ENCODE measurements around the gene VSTM1. TPM values are rescaled to one million over a fixed set of nuclear protein-coding genes. Genes with fewer than 3 reads are reported as not detected.

VSTM1 gene
- total RNA-seq, 3 donors from 2014 or later (not counting 1 experiment from before 2014, with no cell fraction given): 0.72 to 2.8 (median 2.7) TPM

DNA sequence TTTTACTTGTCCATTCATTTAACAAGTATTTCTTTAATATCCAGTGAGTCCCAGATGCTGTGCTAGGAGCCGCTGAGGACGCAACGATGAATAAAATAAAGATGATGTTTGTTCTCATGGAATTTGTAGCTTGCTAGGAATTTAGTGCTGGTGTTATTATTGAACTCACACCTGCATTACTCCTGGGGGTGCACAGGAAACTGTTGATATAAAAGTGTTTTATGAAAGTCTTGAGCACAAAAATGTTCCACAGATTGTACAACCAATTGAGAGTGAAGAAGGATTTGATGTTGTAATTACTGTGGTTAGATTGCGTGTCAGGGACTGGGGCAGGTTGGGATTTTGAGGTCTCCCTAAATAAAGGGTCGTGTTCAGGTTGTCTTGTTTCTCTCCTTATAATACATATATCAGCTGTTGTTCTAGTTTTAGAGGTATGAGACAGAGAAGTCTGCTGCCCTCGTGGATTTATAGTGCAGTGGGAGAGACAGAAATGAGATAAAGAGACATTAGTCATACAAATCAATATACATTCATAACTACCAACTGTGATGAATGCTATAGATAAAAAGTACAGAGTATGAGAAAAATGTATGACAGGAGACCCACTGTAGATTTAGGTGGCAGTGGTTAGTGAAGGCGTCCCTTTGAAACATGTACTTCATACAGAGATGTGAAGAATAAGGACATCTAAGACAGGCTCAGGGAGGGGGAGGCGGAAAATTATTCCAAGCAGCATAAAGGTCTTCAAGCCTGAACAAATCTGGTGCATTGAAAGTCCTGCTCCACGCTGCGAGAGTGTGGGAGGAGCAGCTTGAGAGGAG is 61.0 kb downstream of the VSTM1 start:
- H3K27ac ChIP-seq (ENCODE audit: low read length): no peak overlapping the region
- H3K27me3 Mint-ChIP-seq (ENCODE audit: low read depth in 2 of 2): peaks cover 16 to 26% of the 10 kb centered on the region in 2 donors
- H3K4me1 Mint-ChIP-seq: no peaks in the 10 kb centered on the region
- no peaks in the 10 kb centered on the region for H3K9me3 Mint-ChIP-seq
- no peak overlapping the region for H3K4me3 ChIP-seq (ENCODE audit: low read length)
- no peaks in the 10 kb centered on the region for H3K36me3 Mint-ChIP-seq
- H3K9me3 ChIP-seq (ENCODE audit: control insufficient read depth, insufficient read depth, low read length): no peaks in the 10 kb centered on the region
- WGBS (ENCODE audit: insufficient coverage): 82% methylated on average over 8 of the region's 10 CpGs
- no peaks in the 10 kb centered on the region for H3K4me1 ChIP-seq (ENCODE audit: control insufficient read depth, insufficient read depth, low read length)
- TF ChIP-seq, protein P1, sequence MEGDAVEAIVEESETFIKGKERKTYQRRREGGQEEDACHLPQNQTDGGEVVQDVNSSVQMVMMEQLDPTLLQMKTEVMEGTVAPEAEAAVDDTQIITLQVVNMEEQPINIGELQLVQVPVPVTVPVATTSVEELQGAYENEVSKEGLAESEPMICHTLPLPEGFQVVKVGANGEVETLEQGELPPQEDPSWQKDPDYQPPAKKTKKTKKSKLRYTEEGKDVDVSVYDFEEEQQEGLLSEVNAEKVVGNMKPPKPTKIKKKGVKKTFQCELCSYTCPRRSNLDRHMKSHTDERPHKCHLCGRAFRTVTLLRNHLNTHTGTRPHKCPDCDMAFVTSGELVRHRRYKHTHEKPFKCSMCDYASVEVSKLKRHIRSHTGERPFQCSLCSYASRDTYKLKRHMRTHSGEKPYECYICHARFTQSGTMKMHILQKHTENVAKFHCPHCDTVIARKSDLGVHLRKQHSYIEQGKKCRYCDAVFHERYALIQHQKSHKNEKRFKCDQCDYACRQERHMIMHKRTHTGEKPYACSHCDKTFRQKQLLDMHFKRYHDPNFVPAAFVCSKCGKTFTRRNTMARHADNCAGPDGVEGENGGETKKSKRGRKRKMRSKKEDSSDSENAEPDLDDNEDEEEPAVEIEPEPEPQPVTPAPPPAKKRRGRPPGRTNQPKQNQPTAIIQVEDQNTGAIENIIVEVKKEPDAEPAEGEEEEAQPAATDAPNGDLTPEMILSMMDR (IDR thresholded peaks at IDR 0.05): no peak
- no peak overlapping the region for H3K27ac Mint-ChIP-seq
- no peak overlapping the region for H3K4me3 Mint-ChIP-seq
- ATAC-seq (no peak), DNase-seq (no peak)
- no peaks in the 10 kb centered on the region for H3K36me3 ChIP-seq (ENCODE audit: control insufficient read depth, insufficient read depth, low read length)
- intact Hi-C loops (cut with micrococcal nuclease): no loop called here
- no peaks in the 10 kb centered on the region for H3K27me3 ChIP-seq (ENCODE audit: control insufficient read depth, insufficient read depth, low read length)

DNA sequence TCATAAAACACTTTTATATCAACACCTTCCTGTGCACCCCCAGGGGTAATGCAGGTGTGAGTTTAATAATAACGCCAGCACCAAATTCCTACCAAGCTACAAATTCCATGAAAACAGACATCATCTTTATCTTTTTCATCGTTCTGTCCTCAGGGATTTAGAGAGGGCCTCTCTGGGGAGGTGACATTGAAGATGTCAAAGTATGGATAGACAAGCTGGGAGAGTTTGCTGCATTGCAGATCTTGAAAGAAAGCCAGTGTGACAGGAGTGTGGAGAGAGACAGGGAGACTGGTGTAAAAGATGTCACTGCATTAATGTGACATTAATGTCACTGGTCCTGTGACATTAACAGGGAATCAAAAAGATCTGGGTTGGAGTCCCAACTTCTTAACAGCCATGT is 62.2 kb downstream of the VSTM1 start:
- WGBS (ENCODE audit: insufficient coverage): 95% methylated on average over 2 of the region's 2 CpGs
- H3K27me3 Mint-ChIP-seq (ENCODE audit: low read depth in 2 of 2): peaks cover 20 to 27% of the 10 kb centered on the region in 2 donors

DNA sequence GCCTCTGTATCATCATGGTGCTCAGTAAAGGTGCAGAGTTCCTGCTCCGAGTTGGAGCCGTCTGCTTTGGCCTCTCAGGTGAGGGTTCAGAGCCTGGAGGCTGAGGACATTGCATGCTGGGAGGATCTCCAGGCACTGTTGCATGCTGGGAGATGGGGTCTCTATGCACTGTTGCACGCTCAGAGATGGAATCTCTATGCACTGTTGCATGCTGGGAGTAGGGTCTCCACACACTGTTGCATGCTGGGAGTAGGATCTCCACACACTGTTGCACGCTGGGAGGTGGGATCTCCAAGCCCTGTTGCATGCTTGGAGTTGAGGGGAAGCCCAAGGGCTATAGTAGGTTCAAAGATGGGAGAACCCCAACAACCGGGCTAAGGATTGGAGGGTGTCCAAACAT is 64.0 kb downstream of the VSTM1 start:
- 71% methylated on average over 5 of the region's 5 CpGs for WGBS (ENCODE audit: insufficient coverage)
- intact Hi-C loops (cut with micrococcal nuclease): no loop called here
- H3K27ac ChIP-seq (ENCODE audit: low read length): no peak overlapping the region
- H3K36me3 Mint-ChIP-seq: no peaks in the 10 kb centered on the region
- H3K4me3 Mint-ChIP-seq: no peak overlapping the region
- peaks cover 31 to 45% of the 10 kb centered on the region in 2 donors for H3K27me3 Mint-ChIP-seq (ENCODE audit: low read depth in 2 of 2)
- no peak for ATAC-seq
- no peak overlapping the region for H3K4me3 ChIP-seq (ENCODE audit: low read length)
- H3K9me3 ChIP-seq (ENCODE audit: control insufficient read depth, insufficient read depth, low read length): no peaks in the 10 kb centered on the region
- H3K36me3 ChIP-seq (ENCODE audit: control insufficient read depth, insufficient read depth, low read length): no peaks in the 10 kb centered on the region
- H3K9me3 Mint-ChIP-seq: no peaks in the 10 kb centered on the region
- no peaks in the 10 kb centered on the region for H3K27me3 ChIP-seq (ENCODE audit: control insufficient read depth, insufficient read depth, low read length)
- no peaks in the 10 kb centered on the region for H3K4me1 ChIP-seq (ENCODE audit: control insufficient read depth, insufficient read depth, low read length)
- H3K27ac Mint-ChIP-seq: no peak overlapping the region
- TF ChIP-seq, protein P1 (IDR thresholded peaks at IDR 0.05): no peak
- H3K4me1 Mint-ChIP-seq: no peaks in the 10 kb centered on the region
- DNase-seq: no peak

More for the DNA sequence above, 62.2 kb downstream of the VSTM1 start:
- no peaks in the 10 kb centered on the region for H3K4me1 Mint-ChIP-seq
- H3K27ac Mint-ChIP-seq: no peak overlapping the region
- H3K27me3 ChIP-seq (ENCODE audit: control insufficient read depth, insufficient read depth, low read length): no peaks in the 10 kb centered on the region
- no peaks in the 10 kb centered on the region for H3K9me3 ChIP-seq (ENCODE audit: control insufficient read depth, insufficient read depth, low read length)
- TF ChIP-seq, protein P1 (IDR thresholded peaks at IDR 0.05): no peak
- no peak for DNase-seq
- intact Hi-C loops (cut with micrococcal nuclease): no loop called here
- ATAC-seq: no peak
- H3K4me3 ChIP-seq (ENCODE audit: low read length): no peak overlapping the region
- H3K9me3 Mint-ChIP-seq: no peaks in the 10 kb centered on the region
- no peak overlapping the region for H3K27ac ChIP-seq (ENCODE audit: low read length)
- no peaks in the 10 kb centered on the region for H3K4me1 ChIP-seq (ENCODE audit: control insufficient read depth, insufficient read depth, low read length)
- H3K4me3 Mint-ChIP-seq: no peak overlapping the region
- H3K36me3 Mint-ChIP-seq: no peaks in the 10 kb centered on the region
- no peaks in the 10 kb centered on the region for H3K36me3 ChIP-seq (ENCODE audit: control insufficient read depth, insufficient read depth, low read length)
